Suprapubic skin (tissue), 4 donors: ENCODE measurements around the gene TOMM40L. TPM values are rescaled to one million over a fixed set of nuclear protein-coding genes. Genes with fewer than 3 reads are reported as not detected.
"Not testable (repeated sequence)": the region's sequence is repeated elsewhere in the genome, so short reads cannot be mapped to it uniquely, and the experiment has no call there.

Experiments used
- DNase-seq, 2 donors: peaks; one replicate each; pipeline ENCODE4 v3.0.0-alpha.2; 2019; ENCODE audit warnings: low spot score in 2 of 2
- H3K27ac ChIP-seq: fragments of 200-600 bp; sonication (generic); one replicate; pipeline ENCODE4 v1.5.1; 2019
- H3K27me3 ChIP-seq: fragments of 200-600 bp; sonication (generic); one replicate; pipeline ENCODE4 v1.5.1; 2019
- H3K36me3 ChIP-seq: fragments of 200-600 bp; sonication (generic); one replicate; pipeline ENCODE4 v1.5.1; 2019
- H3K4me1 ChIP-seq: fragments of 200-600 bp; sonication (generic); one replicate; pipeline ENCODE4 v1.5.1; 2019
- H3K4me3 ChIP-seq: fragments of 200-600 bp; sonication (generic); one replicate; pipeline ENCODE4 v1.5.1; 2019; ENCODE audit warnings: mild to moderate bottlenecking
- H3K9me3 ChIP-seq: fragments of 200-600 bp; sonication (generic); one replicate; pipeline ENCODE4 v1.5.1; 2019
- EP300 ChIP-seq: sonication (generic); formaldehyde crosslinking; IDR thresholded peaks from one replicate; pipeline ENCODE4 v1.6.1; 2017; ENCODE audit warnings: antibody characterized with exemption
- POLR2A ChIP-seq, 2 donors: fragments of 450-650 bp; IDR thresholded peaks; one replicate each; pipeline ENCODE4 v1.6.1; 2017; ENCODE audit warnings: antibody characterized with exemption in 2 of 2, mild to moderate bottlenecking in 2 of 2, moderate library complexity in 2 of 2
- POLR2AphosphoS5 ChIP-seq, 3 donors: sonication (generic); formaldehyde crosslinking; IDR thresholded peaks; one replicate each; pipeline ENCODE4 v1.6.1; 2017; ENCODE audit warnings: antibody characterized with exemption in 3 of 3
- WGBS: methylation state at CpG from one replicate; pipeline ENCODE4 v1.1.5; 2018; 5-methylcytosine and 5-hydroxymethylcytosine counted together
- total RNA-seq, 4 donors: library from RNA; depleted of rRNA; stranded (reverse); fragments of >200 nt; gene quantifications; one replicate each; pipeline ENCODE4 v1.1.0, GENCODE V29; 2016
- TF ChIP-seq, protein P1 (sequence below), 2 donors: fragments of 200-600 bp in 1 of 2; fragments of 450-650 bp in 1 of 2; sonication (generic) in 1 of 2; IDR thresholded peaks; one replicate each; pipeline ENCODE4 v1.5.1; 2016 to 2019; ENCODE audit warnings: antibody characterized with exemption in 2 of 2, mild to moderate bottlenecking in 1 of 2, moderate library complexity in 1 of 2

Gene TOMM40L
- total RNA-seq, 4 donors from 2014 or later: 6.7 to 21.0 (median 8.7) TPM

GRCh38 chr1:161219078-161219892 lies 6.6 kb upstream of the TOMM40L start:
- H3K36me3 ChIP-seq: peaks cover 10% of the 10 kb centered on the region
- no peak overlapping the region for H3K4me3 ChIP-seq
- no peaks in the 10 kb centered on the region for H3K27me3 ChIP-seq
- no peak overlapping the region for H3K27ac ChIP-seq
- DNase-seq: no peak
- H3K9me3 ChIP-seq: no peaks in the 10 kb centered on the region
- TF ChIP-seq POLR2AphosphoS5 (IDR thresholded peaks at IDR 0.05) (no peak), POLR2A (IDR thresholded peaks at IDR 0.05) (no peak), EP300 (no peak)
- TF ChIP-seq, protein P1, sequence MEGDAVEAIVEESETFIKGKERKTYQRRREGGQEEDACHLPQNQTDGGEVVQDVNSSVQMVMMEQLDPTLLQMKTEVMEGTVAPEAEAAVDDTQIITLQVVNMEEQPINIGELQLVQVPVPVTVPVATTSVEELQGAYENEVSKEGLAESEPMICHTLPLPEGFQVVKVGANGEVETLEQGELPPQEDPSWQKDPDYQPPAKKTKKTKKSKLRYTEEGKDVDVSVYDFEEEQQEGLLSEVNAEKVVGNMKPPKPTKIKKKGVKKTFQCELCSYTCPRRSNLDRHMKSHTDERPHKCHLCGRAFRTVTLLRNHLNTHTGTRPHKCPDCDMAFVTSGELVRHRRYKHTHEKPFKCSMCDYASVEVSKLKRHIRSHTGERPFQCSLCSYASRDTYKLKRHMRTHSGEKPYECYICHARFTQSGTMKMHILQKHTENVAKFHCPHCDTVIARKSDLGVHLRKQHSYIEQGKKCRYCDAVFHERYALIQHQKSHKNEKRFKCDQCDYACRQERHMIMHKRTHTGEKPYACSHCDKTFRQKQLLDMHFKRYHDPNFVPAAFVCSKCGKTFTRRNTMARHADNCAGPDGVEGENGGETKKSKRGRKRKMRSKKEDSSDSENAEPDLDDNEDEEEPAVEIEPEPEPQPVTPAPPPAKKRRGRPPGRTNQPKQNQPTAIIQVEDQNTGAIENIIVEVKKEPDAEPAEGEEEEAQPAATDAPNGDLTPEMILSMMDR (IDR thresholded peaks at IDR 0.05): no peak
- H3K4me1 ChIP-seq: no peaks in the 10 kb centered on the region
- WGBS: 88% methylated on average over 5 of the region's 5 CpGs

DNA sequence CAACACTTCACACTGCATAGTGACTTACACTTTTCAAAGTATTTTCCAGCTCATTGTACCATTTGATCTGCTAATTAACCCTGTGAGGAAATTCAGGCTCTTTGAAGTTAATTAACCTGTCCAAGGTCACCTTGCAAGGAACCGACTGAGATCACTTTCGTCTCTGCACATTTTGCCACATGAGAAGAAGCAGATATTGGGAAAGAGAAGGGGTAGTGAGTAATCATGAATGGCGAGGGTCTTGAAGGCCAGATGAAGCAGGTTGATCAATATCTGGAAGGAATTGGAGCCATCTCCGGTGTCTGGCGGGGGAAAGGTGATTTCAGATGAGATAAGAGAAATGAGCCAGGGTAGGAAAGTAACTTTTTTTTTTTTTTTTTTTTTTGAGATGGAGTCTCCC lies 5.9 kb upstream of the TOMM40L start:
- H3K27ac ChIP-seq: no peak overlapping the region
- H3K4me3 ChIP-seq: no peak overlapping the region
- TF ChIP-seq, protein P1 (IDR thresholded peaks at IDR 0.05): no peak
- TF ChIP-seq POLR2A (IDR thresholded peaks at IDR 0.05) (no peak), EP300 (no peak), POLR2AphosphoS5 (IDR thresholded peaks at IDR 0.05) (no peak)
- peaks cover 1% of the 10 kb centered on the region for H3K4me1 ChIP-seq
- H3K36me3 ChIP-seq: peaks cover 4% of the 10 kb centered on the region
- H3K9me3 ChIP-seq: no peaks in the 10 kb centered on the region
- DNase-seq: no peak
- no peaks in the 10 kb centered on the region for H3K27me3 ChIP-seq
- WGBS: 81% methylated on average over 5 of the region's 5 CpGs

DNA sequence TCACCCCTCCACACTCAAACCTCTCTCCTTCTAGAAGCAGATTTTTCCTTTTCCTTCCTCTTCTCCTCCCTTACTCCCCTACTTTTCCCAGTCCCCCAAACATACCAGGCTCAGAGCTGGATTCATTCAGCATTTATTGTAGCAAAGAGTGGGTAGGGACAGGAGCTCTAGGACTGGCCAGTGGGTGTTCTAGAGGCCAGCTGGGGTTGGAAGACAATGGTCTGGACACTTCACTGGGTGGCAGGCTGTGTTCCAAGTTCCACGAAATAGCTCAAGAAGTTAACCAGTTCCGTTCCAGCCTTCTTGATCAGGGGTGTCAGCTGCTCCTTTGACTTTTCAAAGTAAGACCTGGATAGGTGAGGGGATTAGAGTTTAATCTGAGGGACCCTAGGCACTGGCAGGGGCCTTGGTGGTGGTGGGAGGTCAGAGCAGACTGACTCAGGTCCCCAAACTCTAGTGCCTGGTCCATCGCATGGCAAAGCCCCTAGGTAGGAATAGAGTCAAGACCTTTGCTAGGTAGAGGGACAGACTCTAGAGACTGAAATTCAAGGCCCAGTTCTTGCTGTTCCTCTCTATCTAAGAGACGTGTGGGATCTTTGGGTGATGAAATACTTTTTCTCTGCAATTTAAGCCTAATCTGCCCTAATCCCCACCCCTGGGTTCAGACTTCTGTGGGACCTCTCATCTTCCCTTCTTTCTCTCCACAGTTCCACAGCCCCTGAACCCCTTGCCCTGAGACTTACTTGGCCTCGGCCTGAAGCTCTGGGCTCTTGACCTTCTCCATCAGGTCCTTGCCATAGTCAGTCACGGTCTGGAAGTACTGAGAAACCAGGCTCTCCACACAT lies 3.5 kb upstream of the TOMM40L start:
- DNase-seq: no peak
- Histone ChIP-seq H3K27ac (no peak overlapping the region), H3K27me3 (no peaks in the 10 kb centered on the region), H3K4me1 (peaks cover 19% of the 10 kb centered on the region), H3K36me3 (no peaks in the 10 kb centered on the region), H3K9me3 (no peaks in the 10 kb centered on the region), H3K4me3 (no peak overlapping the region)
- 75% methylated on average over 6 of the region's 6 CpGs for WGBS
- TF ChIP-seq EP300 (no peak), POLR2A (IDR thresholded peaks at IDR 0.05) (no peak), POLR2AphosphoS5 (IDR thresholded peaks at IDR 0.05) (no peak)
- TF ChIP-seq, protein P1 (IDR thresholded peaks at IDR 0.05): no peak

DNA sequence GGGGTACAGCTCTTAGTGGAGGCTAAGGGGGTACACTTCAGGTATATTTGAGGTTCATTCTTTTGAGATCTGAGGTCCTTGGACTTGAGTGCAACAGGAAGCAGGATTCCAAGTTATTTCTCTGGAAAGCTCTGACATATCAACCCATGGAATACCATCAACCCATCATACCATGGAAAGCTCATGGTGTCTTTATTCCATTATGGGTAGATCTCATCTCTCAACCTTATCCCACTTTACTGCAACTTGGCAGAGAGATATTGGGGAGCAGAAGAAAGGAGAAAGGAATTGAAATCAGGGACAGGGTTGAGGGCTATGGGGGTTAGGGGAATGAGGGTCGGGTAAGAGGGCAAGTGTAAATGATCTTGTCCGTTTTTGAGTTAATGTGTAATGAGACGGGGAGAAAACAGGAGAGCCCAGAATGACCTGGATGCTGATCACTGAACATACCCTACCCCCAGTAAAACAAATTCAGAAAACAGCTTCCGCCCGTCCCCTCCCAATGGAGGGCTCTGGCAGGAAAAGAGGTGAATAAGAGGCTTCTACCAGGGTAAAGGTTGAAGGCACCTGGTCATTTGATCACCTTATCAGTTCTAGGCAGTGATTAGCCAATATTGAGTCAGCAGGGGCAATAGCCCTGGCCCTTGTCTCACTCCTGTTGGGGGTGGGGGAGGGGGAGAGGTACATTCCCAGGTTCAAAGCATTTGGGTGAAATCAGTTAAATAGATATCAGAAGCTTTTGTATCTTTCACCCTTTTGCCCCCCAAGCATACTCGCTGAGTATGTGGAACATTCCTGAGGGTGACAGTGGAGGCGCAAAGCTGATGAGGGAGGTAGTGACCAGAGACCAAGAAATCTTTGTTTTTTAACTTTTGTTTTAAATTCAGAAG lies 1.8 kb upstream of the TOMM40L start:
- Histone ChIP-seq H3K4me3 (no peak overlapping the region), H3K9me3 (no peaks in the 10 kb centered on the region), H3K36me3 (peaks cover 10% of the 10 kb centered on the region), H3K27me3 (no peaks in the 10 kb centered on the region), H3K4me1 (peaks cover 28% of the 10 kb centered on the region), H3K27ac (no peak overlapping the region)
- TF ChIP-seq POLR2AphosphoS5 (IDR thresholded peaks at IDR 0.05) (no peak), POLR2A (IDR thresholded peaks at IDR 0.05) (no peak), EP300 (no peak)
- TF ChIP-seq, protein P1 (IDR thresholded peaks at IDR 0.05): no peak
- no peak for DNase-seq
- 90% methylated on average over 7 of the region's 7 CpGs for WGBS

DNA sequence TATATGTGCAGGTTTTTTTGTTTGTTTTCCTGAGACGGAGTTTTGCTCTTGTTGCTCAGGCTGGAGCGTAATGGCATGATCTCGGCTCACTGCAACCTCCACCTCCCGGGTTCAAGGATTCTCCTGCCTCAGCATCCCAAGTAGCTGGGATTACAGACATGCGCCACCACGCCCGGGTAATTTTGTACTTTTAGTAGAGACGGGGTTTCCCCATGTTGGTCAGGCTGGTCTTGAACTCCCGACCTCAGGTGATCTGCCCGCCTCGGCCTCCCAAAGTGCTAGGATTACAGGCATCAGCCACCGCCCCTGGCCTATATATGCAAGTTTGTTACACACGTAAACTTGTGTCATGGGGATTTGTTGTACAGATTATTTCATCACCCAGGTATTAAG lies 1.2 kb upstream of the TOMM40L start:
- WGBS: 85% methylated on average over 13 of the region's 13 CpGs
- H3K4me1 ChIP-seq: peaks cover 28% of the 10 kb centered on the region
- H3K4me3 ChIP-seq, H3K27me3 ChIP-seq, DNase-seq, H3K9me3 ChIP-seq, H3K27ac ChIP-seq: not testable (repeated sequence)
- peaks cover 17% of the 10 kb centered on the region for H3K36me3 ChIP-seq
